Measurements from ENCODE around the gene DIMT1. TPM values are rescaled to one million over a fixed set of nuclear protein-coding genes. Genes with fewer than 3 reads are reported as not detected.

DIMT1 gene
- 10 to 100 TPM; 32.4 to 43.4 (median 36.7) TPM for polyA plus RNA-seq (ENCODE audit: insufficient read depth in 1 of 5, insufficient read length in 5 of 5, low replicate concordance in 1 of 5)
- long read RNA-seq, donor 1, transcript DIMT1-201 (12 exons, 2,859 nt): major isoform, 11 of 11 reads
- long read RNA-seq, donor 1, partial matches to known transcripts: 0 of 11 reads
- long read RNA-seq, donor 1, other reads (novel, unspliced or antisense): 0 of 11 reads
- long read RNA-seq, donor 2, transcript DIMT1-201 (12 exons, 2,859 nt): major isoform, 9 of 9 reads
- long read RNA-seq, donor 2, partial matches to known transcripts: 0 of 9 reads
- long read RNA-seq, donor 2, other reads (novel, unspliced or antisense): 0 of 9 reads
- long read RNA-seq, donor 3, transcript DIMT1-201 (12 exons, 2,859 nt): major isoform, 9 of 9 reads
- long read RNA-seq, donor 3, partial matches to known transcripts: 0 of 9 reads
- long read RNA-seq, donor 3, other reads (novel, unspliced or antisense): 0 of 9 reads
- long read RNA-seq, donor 4, transcript DIMT1-201 (12 exons, 2,859 nt): major isoform, 11 of 11 reads
- long read RNA-seq, donor 4, partial matches to known transcripts: 0 of 11 reads
- long read RNA-seq, donor 4, other reads (novel, unspliced or antisense): 0 of 11 reads
- long read RNA-seq, donor 5, transcript DIMT1-201 (12 exons, 2,859 nt): major isoform, 13 of 14 reads
- long read RNA-seq, donor 5, partial matches to known transcripts: 0 of 14 reads
- long read RNA-seq, donor 5, other reads (novel, unspliced or antisense): 0 of 14 reads
- long read RNA-seq, donor 6, transcript DIMT1-201 (12 exons, 2,859 nt): major isoform, 7 of 7 reads
- long read RNA-seq, donor 6, partial matches to known transcripts: 0 of 7 reads
- long read RNA-seq, donor 6, other reads (novel, unspliced or antisense): 0 of 7 reads
- long read RNA-seq, donor 7, transcript DIMT1-201 (12 exons, 2,859 nt): major isoform, 6 of 7 reads
- long read RNA-seq, donor 7, partial matches to known transcripts: 0 of 7 reads
- long read RNA-seq, donor 7, other reads (novel, unspliced or antisense): 0 of 7 reads
- long read RNA-seq, donor 8, transcript DIMT1-201 (12 exons, 2,859 nt): major isoform, 6 of 6 reads
- long read RNA-seq, donor 8, partial matches to known transcripts: 0 of 6 reads
- long read RNA-seq, donor 8, other reads (novel, unspliced or antisense): 0 of 6 reads

GRCh38 chr5:62403411-62404250 lies at the start of gene DIMT1:
TSS of gene DIMT1 (minus strand) at chr5:62403905. CDS start at chr5:62403772, 133 bp downstream.
- peak; percentile 95 for DNase-seq

GRCh38 chr5:62450259-62450658 lies 46.6 kb upstream of the DIMT1 start:
- DNase-seq: no peak

- DNase-seq: no peak
Observed at GRCh38 chr5:62448528-62448927, 44.8 kb upstream of the DIMT1 start.

GRCh38 chr5:62432621-62433064 lies 28.9 kb upstream of the DIMT1 start:
- DNase-seq: no peak

- no peak for DNase-seq
Observed at GRCh38 chr5:62431735-62432620, 28.3 kb upstream of the DIMT1 start.

GRCh38 chr5:62424763-62425162 lies 21.1 kb upstream of the DIMT1 start:
- DNase-seq: no peak

GRCh38 chr5:62421414-62421813 lies 17.7 kb upstream of the DIMT1 start:
- no peak for DNase-seq

GRCh38 chr5:62419609-62420008 lies 15.9 kb upstream of the DIMT1 start:
- DNase-seq: no peak

- DNase-seq: no peak
Observed at GRCh38 chr5:62418462-62419076, 14.9 kb upstream of the DIMT1 start.

- no peak for DNase-seq
Observed at GRCh38 chr5:62413711-62414110, 10.0 kb upstream of the DIMT1 start.

GRCh38 chr5:62412549-62413329 lies 9.0 kb upstream of the DIMT1 start, which contains the start of gene IPO11:
TSS of gene IPO11 (plus strand) at chr5:62412763. CDS start at chr5:62437280, 24,517 bp downstream.
- peak; percentile 99 for DNase-seq

- no peak for DNase-seq
Observed at GRCh38 chr5:62395210-62395950, 8.3 kb downstream of the DIMT1 start.

- DNase-seq: no peak
Observed at GRCh38 chr5:62386824-62387223, 16.9 kb downstream of the DIMT1 start.

- no peak for DNase-seq
Observed at GRCh38 chr5:62385816-62386400, 17.8 kb downstream of the DIMT1 start.

GRCh38 chr5:62385131-62385530 lies 18.6 kb downstream of the DIMT1 start:
- DNase-seq: peak in 1 of 2 donors; percentile 6

- DNase-seq: no peak
Observed at GRCh38 chr5:62376064-62376463, 27.6 kb downstream of the DIMT1 start.

- no peak for DNase-seq
Observed at GRCh38 chr5:62375627-62376026, 28.1 kb downstream of the DIMT1 start.

Data from right lung (tissue), 10 donors.